Measurements from ENCODE around the gene CLTCL1. TPM values are rescaled to one million over a fixed set of nuclear protein-coding genes. Genes with fewer than 3 reads are reported as not detected.

CLTCL1 gene
- total and polyA plus RNA-seq, 2 donors (not counting 1 experiment from before 2014, with no cell fraction given): 1.0 to 5.5 TPM

DNA sequence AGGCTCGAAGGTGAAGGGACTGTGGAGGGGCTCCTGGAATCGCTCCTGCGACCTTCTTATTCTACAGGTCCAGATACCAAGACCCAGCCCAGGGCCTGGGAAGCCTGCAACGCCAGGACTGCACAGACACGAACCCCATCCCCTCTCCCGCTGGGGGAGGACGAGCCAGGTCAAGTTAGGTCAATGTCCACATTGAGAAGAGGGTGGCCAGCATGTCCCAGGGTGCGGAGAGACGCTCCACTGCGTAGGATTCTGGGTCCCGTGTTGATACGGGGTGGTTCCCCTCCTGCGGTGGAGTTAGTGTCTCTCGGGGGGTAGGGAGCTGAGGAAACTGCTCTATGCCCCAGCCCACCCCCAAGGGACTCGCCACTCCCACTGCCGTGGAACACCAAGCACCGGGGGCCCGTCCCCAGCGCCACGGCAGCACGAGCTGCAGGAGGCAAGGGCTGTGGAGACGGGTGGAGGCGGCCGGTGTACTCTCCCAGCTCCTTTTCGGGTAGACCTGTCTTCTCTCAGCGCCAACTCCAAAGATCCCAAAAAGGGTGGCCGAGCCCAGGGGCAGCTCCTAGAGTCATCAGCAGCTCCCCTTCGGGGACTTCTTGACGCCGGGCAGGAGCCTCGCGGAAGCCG, 143.0 kb downstream of the CLTCL1 start:
- ChIA-PET POLR2A (no interaction called here), CTCF (interaction anchor here (7.2 kb wide), 1 partner anchor 482 kb away, joined by 73 read pairs; no protein-coding TSS in a partner anchor)
- DNase-seq (no peak), ATAC-seq (ENCODE audit: low read depth) (no peak)
- intact Hi-C loops (cut with micrococcal nuclease): no loop called here
- peaks cover 3% of the 10 kb centered on the region for H4K20me1 ChIP-seq (ENCODE audit: control insufficient read depth, insufficient read depth, low read length, poor library complexity, severe bottlenecking)
- Mint-ChIP-seq H3K4me1 (peaks cover 22% of the 10 kb centered on the region), H3K9me3 (ENCODE audit: insufficient read depth) (peaks cover 4% of the 10 kb centered on the region), H3K27ac (no peak overlapping the region), H3K27me3 (peaks cover 29% of the 10 kb centered on the region), H3K4me3 (peak overlapping the region; percentile 52)
- H3K27me3 ChIP-seq (replicated peaks in 1 of 4; ENCODE audit: control extremely low read depth in 1 of 4, control insufficient read depth in 3 of 4, insufficient read depth in 4 of 4, low read length in 3 of 4): peaks cover 0 to 50% (median 20%) of the 10 kb centered on the region in 4 experiments
- peaks cover 0 to 16% (median 0%) of the 10 kb centered on the region in 3 donors for H3K9me3 ChIP-seq (ENCODE audit: control extremely low read depth in 1 of 3, control insufficient read depth in 2 of 3, insufficient read depth in 1 of 3, low read length in 2 of 3)
- peak overlapping the region; percentile 82 for H3K4me2 ChIP-seq (replicated peaks; ENCODE audit: low read depth, low read length, poor library complexity, severe bottlenecking)
- H3K36me3 ChIP-seq (replicated peaks in 1 of 2; ENCODE audit: control extremely low read depth in 1 of 2, control insufficient read depth in 1 of 2, extremely low read depth in 1 of 2, insufficient read depth in 2 of 2, low read length in 1 of 2): no peaks in the 10 kb centered on the region
- peak overlapping the region; percentile 71 for H2AFZ ChIP-seq (ENCODE audit: insufficient read depth, low read depth, low read length, poor library complexity, severe bottlenecking)
- 33% methylated on average over 23 of the region's 33 CpGs for WGBS (ENCODE audit: insufficient coverage)
- peaks cover 20 to 21% of the 10 kb centered on the region in 2 donors for H3K4me1 ChIP-seq (ENCODE audit: control insufficient read depth in 2 of 2, insufficient read depth in 2 of 2, low read length in 2 of 2)
- TF ChIP-seq EZH2 (IDR thresholded peaks at IDR 0.05; ENCODE audit: borderline replicate concordance, insufficient read depth, low read depth, low read length, poor library complexity, severe bottlenecking): no peak
- TF ChIP-seq, protein P1, sequence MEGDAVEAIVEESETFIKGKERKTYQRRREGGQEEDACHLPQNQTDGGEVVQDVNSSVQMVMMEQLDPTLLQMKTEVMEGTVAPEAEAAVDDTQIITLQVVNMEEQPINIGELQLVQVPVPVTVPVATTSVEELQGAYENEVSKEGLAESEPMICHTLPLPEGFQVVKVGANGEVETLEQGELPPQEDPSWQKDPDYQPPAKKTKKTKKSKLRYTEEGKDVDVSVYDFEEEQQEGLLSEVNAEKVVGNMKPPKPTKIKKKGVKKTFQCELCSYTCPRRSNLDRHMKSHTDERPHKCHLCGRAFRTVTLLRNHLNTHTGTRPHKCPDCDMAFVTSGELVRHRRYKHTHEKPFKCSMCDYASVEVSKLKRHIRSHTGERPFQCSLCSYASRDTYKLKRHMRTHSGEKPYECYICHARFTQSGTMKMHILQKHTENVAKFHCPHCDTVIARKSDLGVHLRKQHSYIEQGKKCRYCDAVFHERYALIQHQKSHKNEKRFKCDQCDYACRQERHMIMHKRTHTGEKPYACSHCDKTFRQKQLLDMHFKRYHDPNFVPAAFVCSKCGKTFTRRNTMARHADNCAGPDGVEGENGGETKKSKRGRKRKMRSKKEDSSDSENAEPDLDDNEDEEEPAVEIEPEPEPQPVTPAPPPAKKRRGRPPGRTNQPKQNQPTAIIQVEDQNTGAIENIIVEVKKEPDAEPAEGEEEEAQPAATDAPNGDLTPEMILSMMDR (IDR thresholded peaks at IDR 0.05): no peak
- H3K4me3 ChIP-seq (ENCODE audit: control extremely low read depth in 1 of 5, extremely low read depth in 1 of 5, insufficient read depth in 1 of 5, low read depth in 2 of 5, low read length in 4 of 5): peak overlapping the region in 1 of 5 experiments; percentile 41
- H3K9ac ChIP-seq (ENCODE audit: low read length): no peak overlapping the region
- H3K79me2 ChIP-seq (ENCODE audit: control insufficient read depth, insufficient read depth, low read length): peaks cover 10% of the 10 kb centered on the region
- H3K27ac ChIP-seq (ENCODE audit: low read length in 2 of 2): no peak overlapping the region

DNA sequence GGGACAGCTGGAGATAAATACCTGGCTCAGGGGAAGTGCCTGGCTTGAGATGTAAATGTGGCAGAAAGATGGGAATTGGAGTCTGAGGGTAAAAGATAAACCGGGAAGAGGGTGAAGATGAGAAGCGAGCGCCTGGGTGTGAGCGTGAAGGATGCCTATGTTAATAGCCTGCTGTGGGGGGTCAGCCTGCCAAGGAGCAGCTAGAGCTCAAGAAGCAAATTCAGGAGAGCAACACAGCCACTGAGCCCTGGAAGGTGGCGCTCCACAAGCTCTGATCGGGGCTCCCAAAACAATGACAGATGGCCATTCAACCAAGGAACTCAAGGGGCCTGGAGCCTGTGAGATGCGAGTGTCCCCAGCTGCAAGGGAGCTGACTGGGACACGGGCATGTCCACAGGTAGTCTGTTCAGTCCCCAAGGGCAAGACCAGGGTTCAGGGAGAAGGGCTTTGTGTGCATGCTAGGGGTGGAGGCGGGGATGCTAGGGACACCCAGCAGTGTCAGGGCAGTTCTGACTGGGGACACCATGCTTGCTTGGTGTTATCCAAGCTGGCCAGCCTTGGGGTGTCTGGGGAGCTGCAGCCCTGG, 144.2 kb downstream of the CLTCL1 start:
- Mint-ChIP-seq H3K9me3 (ENCODE audit: insufficient read depth) (peaks cover 4% of the 10 kb centered on the region), H3K4me1 (peaks cover 26% of the 10 kb centered on the region), H3K27me3 (peaks cover 23% of the 10 kb centered on the region), H3K4me3 (peak overlapping the region; percentile 7), H3K27ac (no peak overlapping the region)
- no peak overlapping the region for H3K4me2 ChIP-seq (replicated peaks; ENCODE audit: low read depth, low read length, poor library complexity, severe bottlenecking)
- H3K4me1 ChIP-seq (ENCODE audit: control insufficient read depth in 2 of 2, insufficient read depth in 2 of 2, low read length in 2 of 2): peaks cover 21 to 25% of the 10 kb centered on the region in 2 donors
- intact Hi-C loops (cut with micrococcal nuclease): no loop called here
- H3K27ac ChIP-seq (ENCODE audit: low read length in 2 of 2): no peak overlapping the region
- DNase-seq (no peak), ATAC-seq (ENCODE audit: low read depth) (no peak)
- peaks cover 0 to 40% (median 20%) of the 10 kb centered on the region in 4 experiments for H3K27me3 ChIP-seq (replicated peaks in 1 of 4; ENCODE audit: control extremely low read depth in 1 of 4, control insufficient read depth in 3 of 4, insufficient read depth in 4 of 4, low read length in 3 of 4)
- ChIA-PET POLR2A (no interaction called here), CTCF (interaction anchor here (7.2 kb wide), 1 partner anchor 483 kb away, joined by 73 read pairs; no protein-coding TSS in a partner anchor)
- no peak overlapping the region for H2AFZ ChIP-seq (ENCODE audit: insufficient read depth, low read depth, low read length, poor library complexity, severe bottlenecking)
- TF ChIP-seq EZH2 (IDR thresholded peaks at IDR 0.05; ENCODE audit: borderline replicate concordance, insufficient read depth, low read depth, low read length, poor library complexity, severe bottlenecking): no peak
- TF ChIP-seq, protein P1 (IDR thresholded peaks at IDR 0.05): no peak
- no peak overlapping the region for H3K4me3 ChIP-seq (ENCODE audit: control extremely low read depth in 1 of 5, extremely low read depth in 1 of 5, insufficient read depth in 1 of 5, low read depth in 2 of 5, low read length in 4 of 5)
- peaks cover 22% of the 10 kb centered on the region for H3K79me2 ChIP-seq (ENCODE audit: control insufficient read depth, insufficient read depth, low read length)
- H4K20me1 ChIP-seq (ENCODE audit: control insufficient read depth, insufficient read depth, low read length, poor library complexity, severe bottlenecking): peaks cover 3% of the 10 kb centered on the region
- no peak overlapping the region for H3K9ac ChIP-seq (ENCODE audit: low read length)
- 63% methylated on average over 9 of the region's 9 CpGs for WGBS (ENCODE audit: insufficient coverage)
- H3K9me3 ChIP-seq (ENCODE audit: control extremely low read depth in 1 of 3, control insufficient read depth in 2 of 3, insufficient read depth in 1 of 3, low read length in 2 of 3): peaks cover 0 to 16% (median 0%) of the 10 kb centered on the region in 3 donors
- peaks cover 0 to 3% of the 10 kb centered on the region in 2 experiments for H3K36me3 ChIP-seq (replicated peaks in 1 of 2; ENCODE audit: control extremely low read depth in 1 of 2, control insufficient read depth in 1 of 2, extremely low read depth in 1 of 2, insufficient read depth in 2 of 2, low read length in 1 of 2)

All from B cell (primary cell).